Vagina (tissue), 2 donors: Measurements from ENCODE around the gene CPM. TPM values are rescaled to one million over a fixed set of nuclear protein-coding genes. Genes with fewer than 3 reads are reported as not detected.

Source experiments
- DNase-seq, 2 donors: peaks; one replicate each; pipeline ENCODE4 v3.0.0-alpha.2; 2017; ENCODE audit errors: extremely low spot score in 2 of 2
- H3K27ac ChIP-seq: fragments of 200-600 bp; sonication (generic); one replicate; pipeline ENCODE4 v1.5.1; 2019
- H3K27me3 ChIP-seq: fragments of 200-600 bp; sonication (generic); one replicate; pipeline ENCODE4 v1.5.1; 2019
- H3K36me3 ChIP-seq, 2 donors: fragments of 200-600 bp; sonication (generic); one replicate each; pipeline ENCODE4 v1.5.1; 2017 to 2019
- H3K4me1 ChIP-seq: fragments of 200-600 bp; sonication (generic); one replicate; pipeline ENCODE4 v1.5.1; 2019
- H3K4me3 ChIP-seq, 2 donors: fragments of 200-600 bp; sonication (generic); 1 replicate in 1 of 2; 2 replicates in 1 of 2; pipeline ENCODE4 v1.5.1; 2016 to 2019
- H3K9me3 ChIP-seq: fragments of 200-600 bp; sonication (generic); one replicate; pipeline ENCODE4 v1.5.1; 2019
- CTCF ChIP-seq, 3 experiments: fragments of 450-650 bp in 2 of 3; fragments of 200-600 bp in 1 of 3; sonication (generic) in 1 of 3; IDR thresholded peaks; one replicate each; pipeline ENCODE4 v1.5.1; 2017 to 2019; ENCODE audit warnings: antibody characterized with exemption in 3 of 3, mild to moderate bottlenecking in 2 of 3, moderate library complexity in 2 of 3
- POLR2A ChIP-seq, 2 donors: fragments of 450-650 bp; IDR thresholded peaks; one replicate each; pipeline ENCODE4 v1.6.1; 2017; ENCODE audit warnings: antibody characterized with exemption in 2 of 2, mild to moderate bottlenecking in 2 of 2, moderate library complexity in 2 of 2
- POLR2AphosphoS5 ChIP-seq, 2 donors: sonication (generic); formaldehyde crosslinking; IDR thresholded peaks; one replicate each; pipeline ENCODE4 v1.9.0; 2017; ENCODE audit warnings: antibody characterized with exemption in 2 of 2, mild to moderate bottlenecking in 2 of 2, low read depth in 1 of 2; ENCODE audit not compliant: insufficient read depth in 1 of 2
- intact Hi-C: fragments of 100-400 bp; cut with DNase I; formaldehyde crosslinking; loops from one replicate; pipeline ENCODE4 v1.15.1; 2023
- total RNA-seq: library from RNA; depleted of rRNA; stranded (reverse); fragments of >200 nt; gene quantifications from one replicate; pipeline ENCODE4 v1.2.3, GENCODE V29; 2016

Gene CPM
- total RNA-seq, 1 donor from 2014 or later: 35.4 TPM

GRCh38 chr12:68977909-68978610, 45.1 kb upstream of the CPM start:
- no peak for DNase-seq
- Histone ChIP-seq H3K36me3 (no peaks in the 10 kb centered on the region), H3K9me3 (no peaks in the 10 kb centered on the region), H3K4me3 (no peak overlapping the region), H3K27ac (no peak overlapping the region), H3K4me1 (peaks cover 9% of the 10 kb centered on the region), H3K27me3 (no peaks in the 10 kb centered on the region)
- TF ChIP-seq POLR2A (IDR thresholded peaks at IDR 0.05): no peak
- TF ChIP-seq POLR2AphosphoS5 (IDR thresholded peaks at IDR 0.05; ENCODE audit: insufficient read depth in 1 of 2, low read depth in 1 of 2): no peak
- TF ChIP-seq CTCF (IDR thresholded peaks at IDR 0.05): no peak
- intact Hi-C loops: no loop called here

- H3K9me3 ChIP-seq: no peaks in the 10 kb centered on the region
- DNase-seq: no peak
- no peaks in the 10 kb centered on the region for H3K27me3 ChIP-seq
- H3K4me3 ChIP-seq: no peak overlapping the region
- intact Hi-C loops: no loop called here
- H3K36me3 ChIP-seq: no peaks in the 10 kb centered on the region
- no peak overlapping the region for H3K27ac ChIP-seq
- TF ChIP-seq CTCF (IDR thresholded peaks at IDR 0.05) (no peak), POLR2A (IDR thresholded peaks at IDR 0.05) (no peak), POLR2AphosphoS5 (IDR thresholded peaks at IDR 0.05; ENCODE audit: insufficient read depth in 1 of 2, low read depth in 1 of 2) (no peak)
- H3K4me1 ChIP-seq: peaks cover 9% of the 10 kb centered on the region
These were observed 44.4 kb upstream of the CPM start for GRCh38 chr12:68977335-68977734.

- Histone ChIP-seq H3K36me3 (no peaks in the 10 kb centered on the region), H3K9me3 (no peaks in the 10 kb centered on the region), H3K27me3 (no peaks in the 10 kb centered on the region), H3K4me3 (no peak overlapping the region), H3K4me1 (peaks cover 9% of the 10 kb centered on the region), H3K27ac (no peak overlapping the region)
- no peak for TF ChIP-seq CTCF (IDR thresholded peaks at IDR 0.05)
- no peak for TF ChIP-seq POLR2A (IDR thresholded peaks at IDR 0.05)
- TF ChIP-seq POLR2AphosphoS5 (IDR thresholded peaks at IDR 0.05; ENCODE audit: insufficient read depth in 1 of 2, low read depth in 1 of 2): no peak
- intact Hi-C loops: no loop called here
- no peak for DNase-seq
These were observed 43.4 kb upstream of the CPM start for GRCh38 chr12:68976395-68976841.

GRCh38 chr12:68975811-68976210, 42.8 kb upstream of the CPM start:
- TF ChIP-seq CTCF (IDR thresholded peaks at IDR 0.05): no peak
- TF ChIP-seq POLR2A (IDR thresholded peaks at IDR 0.05): no peak
- no peak for TF ChIP-seq POLR2AphosphoS5 (IDR thresholded peaks at IDR 0.05; ENCODE audit: insufficient read depth in 1 of 2, low read depth in 1 of 2)
- H3K4me1 ChIP-seq: peaks cover 9% of the 10 kb centered on the region
- intact Hi-C loops: no loop called here
- H3K36me3 ChIP-seq: no peaks in the 10 kb centered on the region
- DNase-seq: no peak
- H3K9me3 ChIP-seq: no peaks in the 10 kb centered on the region
- no peak overlapping the region for H3K4me3 ChIP-seq
- no peaks in the 10 kb centered on the region for H3K27me3 ChIP-seq
- H3K27ac ChIP-seq: no peak overlapping the region

GRCh38 chr12:68972595-68972994, 39.6 kb upstream of the CPM start:
- Histone ChIP-seq H3K4me3 (no peak overlapping the region), H3K27ac (no peak overlapping the region), H3K36me3 (no peaks in the 10 kb centered on the region), H3K9me3 (no peaks in the 10 kb centered on the region), H3K27me3 (no peaks in the 10 kb centered on the region), H3K4me1 (no peaks in the 10 kb centered on the region)
- TF ChIP-seq POLR2AphosphoS5 (IDR thresholded peaks at IDR 0.05; ENCODE audit: insufficient read depth in 1 of 2, low read depth in 1 of 2): no peak
- no peak for TF ChIP-seq POLR2A (IDR thresholded peaks at IDR 0.05)
- TF ChIP-seq CTCF (IDR thresholded peaks at IDR 0.05): no peak
- intact Hi-C loops: no loop called here
- no peak for DNase-seq
